Right renal pelvis (tissue), 4 donors: ENCODE data around the gene BRD2. TPM values are rescaled to one million over a fixed set of nuclear protein-coding genes. Genes with fewer than 3 reads are reported as not detected.

Experiments
- DNase-seq, 4 donors: peaks; one replicate each; pipeline ENCODE4 v3.0.0-alpha.2; 2013; ENCODE audit warnings: low read depth in 4 of 4, low spot score in 3 of 4, missing footprints in 1 of 4
- polyA plus RNA-seq, 4 donors: library from polyadenylated mRNA; unstranded; fragments of 120-200 nt; gene quantifications; one replicate each; pipeline ENCODE4 v1.2.1, GENCODE V29; 2013; ENCODE audit not compliant: insufficient read length in 4 of 4

The BRD2 gene
- polyA plus RNA-seq, 4 donors: 308 to 347 (median 326) TPM

DNA sequence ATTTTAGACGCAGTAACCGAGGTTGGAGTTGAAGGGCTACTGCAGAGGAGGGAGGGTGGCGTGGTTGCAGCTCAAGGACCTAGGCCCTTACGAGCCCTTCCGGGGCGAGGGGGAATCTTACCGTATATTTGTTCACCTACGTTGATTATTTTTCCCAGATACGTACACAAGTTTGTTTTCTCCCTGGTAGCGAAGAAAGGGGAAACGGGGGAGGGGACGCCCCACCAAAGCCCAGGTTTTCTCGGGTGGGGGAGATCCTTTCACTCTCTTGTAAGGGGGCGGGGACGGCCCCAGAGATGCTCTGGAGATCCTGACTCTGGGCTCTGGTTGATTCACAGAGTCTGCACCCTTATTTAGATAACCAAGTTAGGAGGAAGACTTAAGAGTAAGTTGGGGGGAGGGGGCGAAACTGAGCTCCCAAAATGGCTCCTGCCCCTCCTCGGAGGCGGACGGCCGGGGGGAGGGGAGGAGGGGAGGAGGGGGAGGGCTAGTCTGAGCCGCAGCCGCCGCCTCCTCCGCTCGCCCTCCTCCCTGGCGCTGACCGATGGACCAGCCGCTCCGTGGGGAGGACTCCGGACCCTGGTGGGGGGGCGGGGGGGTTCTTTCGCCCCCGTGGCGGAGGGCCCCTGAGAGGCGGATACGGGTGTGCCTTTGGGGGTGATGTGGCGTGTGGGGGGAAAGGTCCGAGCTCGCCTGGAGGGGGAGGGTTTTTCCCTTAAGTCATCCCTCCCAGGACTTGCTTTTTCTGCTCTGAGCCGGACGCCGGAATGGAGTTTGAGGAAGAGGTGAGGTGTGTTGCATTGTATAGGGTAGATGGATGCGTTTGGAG is 2.2 kb downstream of the BRD2 start:
- DNase-seq: peak; percentile 66 to 82 (median 81)

- no peak for DNase-seq
Measured at GRCh38 chr6:32971242-32971580, 2.8 kb downstream of the BRD2 start.

GRCh38 chr6:32971581-32972352 is 3.4 kb downstream of the BRD2 start:
- peak; percentile 99 to 100 (median 100) for DNase-seq

- DNase-seq: no peak
Measured at GRCh38 chr6:32972353-32973143, 4.2 kb downstream of the BRD2 start.

DNA sequence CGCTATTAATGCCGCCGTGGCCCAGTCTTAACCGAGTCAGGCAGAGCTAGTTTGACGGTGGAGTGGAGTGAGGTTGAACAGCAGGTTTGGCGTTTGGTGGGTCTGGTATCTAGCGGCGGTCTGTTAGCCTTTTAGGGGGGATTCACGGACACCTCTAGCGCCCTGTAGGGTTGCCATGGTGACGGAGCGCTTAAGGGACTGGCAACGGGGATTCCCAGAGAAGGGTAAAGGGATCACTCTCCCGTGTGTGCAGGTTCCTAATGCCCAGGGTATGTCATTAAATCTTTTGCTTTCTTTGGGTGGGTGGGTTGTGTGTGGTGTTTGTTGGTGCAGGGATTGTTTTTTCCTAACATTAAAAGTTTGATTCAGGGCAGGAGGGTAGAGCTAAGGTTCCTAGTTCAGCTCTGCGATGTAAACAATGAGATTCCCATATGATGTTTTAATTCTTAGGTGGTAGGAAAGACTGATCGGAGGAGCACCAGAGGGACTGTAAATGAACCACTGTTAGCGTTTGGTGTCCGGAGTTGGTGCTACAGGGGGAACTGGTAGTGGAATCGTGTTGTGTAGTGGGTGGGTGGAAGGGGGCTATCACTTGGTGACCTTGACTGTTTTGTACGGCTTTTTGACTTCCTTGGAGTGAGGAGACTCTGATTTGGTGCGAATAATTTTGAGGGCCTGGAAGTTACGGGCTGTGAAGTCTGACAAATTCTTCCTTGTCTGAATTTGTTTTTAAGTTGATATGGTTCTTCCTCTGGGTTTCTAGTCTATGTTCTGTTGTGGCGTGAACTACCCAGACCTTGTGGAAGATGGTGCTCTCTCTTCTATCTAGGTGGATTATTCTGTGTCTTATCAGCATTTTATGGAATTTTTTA is 5.0 kb downstream of the BRD2 start:
- peak in 1 of 4 donors; percentile 37 for DNase-seq

DNA sequence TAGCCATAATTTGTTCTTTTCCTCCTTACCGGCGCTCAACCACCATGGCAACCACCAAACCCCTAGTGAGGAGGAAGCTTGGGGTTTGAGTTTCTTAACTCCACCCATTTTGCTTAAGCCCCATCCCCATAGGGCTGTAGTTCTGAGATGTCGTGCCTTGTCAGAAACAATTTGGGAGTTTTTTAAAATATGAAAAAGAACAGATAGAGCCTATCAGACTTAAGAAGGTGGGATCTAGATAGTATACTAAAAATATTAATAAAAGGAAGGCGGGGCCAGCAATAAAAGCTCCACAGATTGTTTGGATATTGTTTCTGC is 5.6 kb downstream of the BRD2 start:
- DNase-seq: no peak

DNA sequence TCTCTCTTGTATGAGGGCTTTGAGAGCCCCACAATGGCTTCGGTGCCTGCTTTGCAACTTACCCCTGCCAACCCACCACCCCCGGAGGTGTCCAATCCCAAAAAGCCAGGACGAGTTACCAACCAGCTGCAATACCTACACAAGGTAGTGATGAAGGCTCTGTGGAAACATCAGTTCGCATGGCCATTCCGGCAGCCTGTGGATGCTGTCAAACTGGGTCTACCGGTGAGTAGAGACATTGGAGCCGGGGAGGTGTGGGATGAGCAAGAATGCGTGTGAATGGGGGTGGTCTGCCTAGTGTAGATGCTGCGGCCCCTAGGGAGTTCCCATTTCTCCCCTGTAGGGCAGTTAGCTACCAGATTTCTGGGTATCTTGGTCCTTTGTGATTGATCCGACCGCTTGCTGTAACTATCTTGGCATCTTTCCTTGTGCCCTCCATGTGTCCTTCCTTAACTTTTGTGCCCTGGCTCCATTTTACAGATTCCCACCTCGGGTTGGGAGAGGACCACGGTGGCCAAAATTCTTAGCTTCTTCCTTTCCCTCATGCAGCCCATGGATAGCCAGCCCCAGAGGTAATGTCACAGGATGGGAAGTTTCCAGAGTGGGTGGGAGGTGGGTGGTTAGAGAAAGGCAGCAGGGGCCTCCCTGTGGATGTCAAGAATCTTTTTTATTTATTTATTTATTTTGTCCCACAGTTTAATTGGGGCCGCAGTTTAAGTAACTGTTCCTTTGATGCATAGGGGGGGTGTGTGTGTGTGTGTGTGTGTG is 6.3 kb downstream of the BRD2 start:
- no peak for DNase-seq

DNA sequence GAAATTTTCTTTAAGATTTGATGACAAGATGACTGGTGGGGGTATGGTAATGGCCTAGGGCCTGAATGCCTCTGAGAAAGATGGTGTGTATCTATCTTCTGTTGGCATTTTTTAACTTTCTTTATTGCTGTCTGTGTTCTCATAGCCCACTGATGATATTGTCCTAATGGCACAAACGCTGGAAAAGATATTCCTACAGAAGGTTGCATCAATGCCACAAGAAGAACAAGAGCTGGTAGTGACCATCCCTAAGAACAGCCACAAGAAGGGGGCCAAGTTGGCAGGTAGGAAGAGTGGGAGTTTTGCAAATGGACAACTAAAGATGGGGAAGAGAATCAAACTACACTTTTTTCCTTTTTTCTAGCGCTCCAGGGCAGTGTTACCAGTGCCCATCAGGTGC is 7.5 kb downstream of the BRD2 start:
- DNase-seq: no peak

DNA sequence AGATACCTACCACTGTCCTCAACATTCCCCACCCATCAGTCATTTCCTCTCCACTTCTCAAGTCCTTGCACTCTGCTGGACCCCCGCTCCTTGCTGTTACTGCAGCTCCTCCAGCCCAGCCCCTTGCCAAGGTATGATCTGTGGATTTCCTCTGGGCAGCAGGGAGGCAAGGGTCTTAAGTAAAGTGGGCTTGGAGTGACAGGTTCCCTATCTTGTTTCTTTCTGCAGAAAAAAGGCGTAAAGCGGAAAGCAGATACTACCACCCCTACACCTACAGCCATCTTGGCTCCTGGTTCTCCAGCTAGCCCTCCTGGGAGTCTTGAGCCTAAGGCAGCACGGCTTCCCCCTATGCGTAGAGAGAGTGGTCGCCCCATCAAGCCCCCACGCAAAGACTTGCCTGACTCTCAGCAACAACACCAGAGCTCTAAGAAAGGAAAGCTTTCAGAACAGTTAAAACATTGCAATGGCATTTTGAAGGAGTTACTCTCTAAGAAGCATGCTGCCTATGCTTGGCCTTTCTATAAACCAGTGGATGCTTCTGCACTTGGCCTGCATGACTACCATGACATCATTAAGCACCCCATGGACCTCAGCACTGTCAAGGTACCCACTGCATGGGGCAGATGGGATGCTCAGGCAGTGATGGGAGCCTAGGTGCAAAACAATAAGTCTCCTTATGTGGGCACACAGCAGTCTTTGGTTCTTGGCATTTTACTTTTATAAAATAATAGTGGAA is 8.1 kb downstream of the BRD2 start:
- DNase-seq: no peak

DNA sequence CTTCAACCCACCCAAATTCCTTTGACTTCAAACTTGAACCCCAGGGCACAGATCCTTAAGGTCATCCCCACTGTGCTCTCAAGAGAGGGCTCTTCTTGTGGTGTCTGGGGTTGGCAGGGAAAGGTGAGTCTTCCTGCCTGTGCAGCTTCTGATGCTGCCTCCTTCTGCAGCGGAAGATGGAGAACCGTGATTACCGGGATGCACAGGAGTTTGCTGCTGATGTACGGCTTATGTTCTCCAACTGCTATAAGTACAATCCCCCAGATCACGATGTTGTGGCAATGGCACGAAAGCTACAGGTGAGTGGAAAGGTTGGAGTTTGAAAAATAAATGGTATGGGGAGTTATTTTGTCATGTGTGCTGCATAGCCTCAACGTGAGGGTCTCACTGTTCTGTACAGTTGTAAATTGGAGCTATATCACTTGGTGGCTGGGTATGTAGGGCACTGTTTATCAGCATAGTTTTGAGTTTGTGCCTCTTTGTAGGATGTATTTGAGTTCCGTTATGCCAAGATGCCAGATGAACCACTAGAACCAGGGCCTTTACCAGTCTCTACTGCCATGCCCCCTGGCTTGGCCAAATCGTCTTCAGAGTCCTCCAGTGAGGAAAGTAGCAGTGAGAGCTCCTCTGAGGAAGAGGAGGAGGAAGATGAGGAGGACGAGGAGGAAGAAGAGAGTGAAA is 9.0 kb downstream of the BRD2 start:
- DNase-seq: no peak

- DNase-seq: no peak
Measured at GRCh38 chr6:32977953-32978324, 9.5 kb downstream of the BRD2 start.

GRCh38 chr6:32979720-32980487 is 11.5 kb downstream of the BRD2 start:
- no peak for DNase-seq

DNA sequence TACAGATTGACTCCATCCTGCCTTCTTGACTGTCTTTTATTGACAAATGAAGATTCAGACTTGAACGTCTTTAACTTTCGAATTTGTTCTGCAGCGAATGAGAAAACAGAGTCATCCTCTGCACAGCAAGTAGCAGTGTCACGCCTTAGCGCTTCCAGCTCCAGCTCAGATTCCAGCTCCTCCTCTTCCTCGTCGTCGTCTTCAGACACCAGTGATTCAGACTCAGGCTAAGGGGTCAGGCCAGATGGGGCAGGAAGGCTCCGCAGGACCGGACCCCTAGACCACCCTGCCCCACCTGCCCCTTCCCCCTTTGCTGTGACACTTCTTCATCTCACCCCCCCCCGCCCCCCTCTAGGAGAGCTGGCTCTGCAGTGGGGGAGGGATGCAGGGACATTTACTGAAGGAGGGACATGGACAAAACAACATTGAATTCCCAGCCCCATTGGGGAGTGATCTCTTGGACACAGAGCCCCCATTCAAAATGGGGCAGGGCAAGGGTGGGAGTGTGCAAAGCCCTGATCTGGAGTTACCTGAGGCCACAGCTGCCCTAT is 12.2 kb downstream of the BRD2 start:
- DNase-seq: no peak

GRCh38 chr6:32982084-32982701 is 13.8 kb downstream of the BRD2 start:
- no peak for DNase-seq

GRCh38 chr6:32982702-32983492 is 14.5 kb downstream of the BRD2 start:
- no peak for DNase-seq

DNA sequence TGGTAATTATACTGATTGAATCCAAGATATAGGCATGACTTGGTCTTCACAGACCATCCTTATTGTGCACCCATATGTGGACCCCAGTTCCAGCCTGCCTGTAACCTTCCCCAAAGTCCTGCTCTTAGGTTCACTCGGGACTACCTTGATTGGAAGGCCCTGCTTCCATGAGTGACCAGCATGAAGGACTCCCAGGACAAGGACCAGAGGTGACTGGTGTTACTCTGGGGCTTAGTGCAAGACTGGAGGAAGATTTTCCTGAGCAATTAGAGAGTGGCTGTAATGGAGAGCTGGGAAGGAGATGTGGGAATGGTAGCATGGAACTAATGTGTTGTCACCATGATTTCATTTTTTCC is 15.1 kb downstream of the BRD2 start:
- DNase-seq: no peak
